ENCODE results near the gene IL36B. TPM values are rescaled to one million over a fixed set of nuclear protein-coding genes. Genes with fewer than 3 reads are reported as not detected.

Gene IL36B
- total and polyA plus RNA-seq, 2 experiments from 2014 or later = not detected

DNA sequence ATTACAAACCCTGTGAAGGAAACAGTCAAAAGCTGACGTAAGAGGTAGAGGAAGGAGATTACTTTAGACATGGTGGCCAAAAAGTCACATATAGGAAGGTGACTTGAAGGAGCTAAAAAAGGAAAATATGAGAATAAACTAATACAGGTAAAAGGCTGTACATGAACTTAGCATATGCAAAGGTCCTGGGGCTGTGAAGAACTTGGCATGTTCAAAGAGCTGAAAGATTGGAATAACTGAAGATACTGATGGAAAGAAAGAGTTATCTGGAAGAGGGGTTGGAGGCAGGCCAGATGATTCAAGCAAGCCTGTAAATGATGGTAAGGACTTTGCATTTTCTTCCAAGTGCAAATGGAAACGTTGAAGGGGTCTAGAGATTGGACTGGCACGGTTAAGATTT is 34.2 kb downstream of the IL36B start:
- no peaks in the 10 kb centered on the region for H3K79me2 ChIP-seq
- no peaks in the 10 kb centered on the region for H3K36me3 ChIP-seq (replicated peaks; ENCODE audit: insufficient read depth, low read depth)
- 76% methylated on average over 3 of the region's 3 CpGs for WGBS (ENCODE audit: low lambda C conversion rate, missing lambda C conversion rate)
- no peak for DNase-seq (ENCODE audit: low spot score)
- H3K9me2 ChIP-seq (replicated peaks; ENCODE audit: insufficient read depth) = no peaks in the 10 kb centered on the region
- no peaks in the 10 kb centered on the region for H3K4me1 ChIP-seq (ENCODE audit: insufficient read depth)
- no peak overlapping the region for H2AFZ ChIP-seq
- H3K4me2 ChIP-seq = no peak overlapping the region
- no peaks in the 10 kb centered on the region for H3K9me3 ChIP-seq (ENCODE audit: low read depth)
- no peak for TF ChIP-seq EZH2 (IDR thresholded peaks at IDR 0.05; ENCODE audit: borderline replicate concordance)
- TF ChIP-seq, protein P1, sequence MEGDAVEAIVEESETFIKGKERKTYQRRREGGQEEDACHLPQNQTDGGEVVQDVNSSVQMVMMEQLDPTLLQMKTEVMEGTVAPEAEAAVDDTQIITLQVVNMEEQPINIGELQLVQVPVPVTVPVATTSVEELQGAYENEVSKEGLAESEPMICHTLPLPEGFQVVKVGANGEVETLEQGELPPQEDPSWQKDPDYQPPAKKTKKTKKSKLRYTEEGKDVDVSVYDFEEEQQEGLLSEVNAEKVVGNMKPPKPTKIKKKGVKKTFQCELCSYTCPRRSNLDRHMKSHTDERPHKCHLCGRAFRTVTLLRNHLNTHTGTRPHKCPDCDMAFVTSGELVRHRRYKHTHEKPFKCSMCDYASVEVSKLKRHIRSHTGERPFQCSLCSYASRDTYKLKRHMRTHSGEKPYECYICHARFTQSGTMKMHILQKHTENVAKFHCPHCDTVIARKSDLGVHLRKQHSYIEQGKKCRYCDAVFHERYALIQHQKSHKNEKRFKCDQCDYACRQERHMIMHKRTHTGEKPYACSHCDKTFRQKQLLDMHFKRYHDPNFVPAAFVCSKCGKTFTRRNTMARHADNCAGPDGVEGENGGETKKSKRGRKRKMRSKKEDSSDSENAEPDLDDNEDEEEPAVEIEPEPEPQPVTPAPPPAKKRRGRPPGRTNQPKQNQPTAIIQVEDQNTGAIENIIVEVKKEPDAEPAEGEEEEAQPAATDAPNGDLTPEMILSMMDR (IDR thresholded peaks at IDR 0.05; ENCODE audit: poor library complexity) = no peak
- TF ChIP-seq EZH2phosphoT487 (IDR thresholded peaks at IDR 0.05; ENCODE audit: low read depth, severe bottlenecking, unreplicated experiment) = no peak
- H3K4me3 ChIP-seq = no peak overlapping the region
- H4K20me1 ChIP-seq (ENCODE audit: insufficient read depth, poor library complexity, severe bottlenecking) = no peaks in the 10 kb centered on the region
- no peak overlapping the region for H3K27ac ChIP-seq
- no peaks in the 10 kb centered on the region for H3K27me3 ChIP-seq

DNA sequence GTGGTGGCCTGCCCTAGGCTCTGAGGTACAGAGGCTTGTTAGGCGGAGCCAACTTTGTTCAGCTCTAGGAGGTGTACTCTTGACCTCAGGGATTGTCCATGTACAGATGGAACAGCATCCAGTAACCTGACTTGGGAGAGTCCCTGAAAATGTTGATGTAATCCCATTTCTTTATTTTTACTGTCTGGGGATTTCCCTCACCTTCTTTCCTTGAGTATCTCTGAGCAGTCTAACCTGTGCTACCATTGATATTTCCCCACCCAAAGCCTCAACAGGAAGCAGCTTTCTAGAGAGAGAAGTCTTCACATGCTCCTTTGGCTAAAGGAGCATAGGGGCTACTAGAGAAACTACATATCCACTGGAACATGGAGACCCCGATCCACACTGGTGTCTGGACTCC is 37.0 kb downstream of the IL36B start:
- Histone ChIP-seq H3K27ac (no peak overlapping the region), H3K4me1 (ENCODE audit: insufficient read depth) (no peaks in the 10 kb centered on the region), H2AFZ (no peak overlapping the region), H3K36me3 (replicated peaks; ENCODE audit: insufficient read depth, low read depth) (no peaks in the 10 kb centered on the region), H3K27me3 (peaks cover 5% of the 10 kb centered on the region), H3K9me3 (ENCODE audit: low read depth) (no peaks in the 10 kb centered on the region), H4K20me1 (ENCODE audit: insufficient read depth, poor library complexity, severe bottlenecking) (no peaks in the 10 kb centered on the region), H3K4me3 (no peak overlapping the region), H3K4me2 (no peak overlapping the region), H3K9me2 (replicated peaks; ENCODE audit: insufficient read depth) (no peaks in the 10 kb centered on the region), H3K79me2 (no peaks in the 10 kb centered on the region)
- 89% methylated on average over 2 of the region's 2 CpGs for WGBS (ENCODE audit: low lambda C conversion rate, missing lambda C conversion rate)
- DNase-seq (ENCODE audit: low spot score) = no peak
- TF ChIP-seq, protein P1 (IDR thresholded peaks at IDR 0.05; ENCODE audit: poor library complexity) = no peak
- TF ChIP-seq EZH2phosphoT487 (IDR thresholded peaks at IDR 0.05; ENCODE audit: low read depth, severe bottlenecking, unreplicated experiment) (no peak), EZH2 (IDR thresholded peaks at IDR 0.05; ENCODE audit: borderline replicate concordance) (no peak)

DNA sequence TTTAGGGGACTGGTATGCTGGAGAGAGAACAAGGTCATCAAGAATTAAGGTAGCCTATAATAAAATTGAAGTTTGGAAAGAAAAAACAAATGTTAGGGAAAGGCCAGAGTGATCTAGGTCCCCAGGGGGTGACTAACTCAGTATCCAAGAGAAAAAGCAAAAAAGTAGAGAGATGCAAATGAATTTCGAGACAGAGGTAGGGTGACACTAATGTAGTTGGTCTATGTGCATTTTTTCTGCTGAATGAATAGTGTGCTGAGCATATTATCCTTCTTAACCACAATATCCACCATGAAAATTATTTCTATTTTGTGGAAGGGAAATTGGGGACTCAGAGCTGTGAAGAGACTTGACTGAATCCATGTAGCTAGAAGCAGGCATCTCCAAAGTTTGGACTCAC is 37.6 kb downstream of the IL36B start:
- peaks cover 5% of the 10 kb centered on the region for H3K27me3 ChIP-seq
- H3K4me2 ChIP-seq = no peak overlapping the region
- H4K20me1 ChIP-seq (ENCODE audit: insufficient read depth, poor library complexity, severe bottlenecking) = no peaks in the 10 kb centered on the region
- no peak overlapping the region for H2AFZ ChIP-seq
- DNase-seq (ENCODE audit: low spot score) = no peak
- 69% methylated on average over 1 of the region's 1 CpG for WGBS (ENCODE audit: low lambda C conversion rate, missing lambda C conversion rate)
- no peaks in the 10 kb centered on the region for H3K9me2 ChIP-seq (replicated peaks; ENCODE audit: insufficient read depth)
- H3K4me3 ChIP-seq = no peak overlapping the region
- H3K79me2 ChIP-seq = no peaks in the 10 kb centered on the region
- no peaks in the 10 kb centered on the region for H3K4me1 ChIP-seq (ENCODE audit: insufficient read depth)
- no peak for TF ChIP-seq EZH2phosphoT487 (IDR thresholded peaks at IDR 0.05; ENCODE audit: low read depth, severe bottlenecking, unreplicated experiment)
- TF ChIP-seq, protein P1 (IDR thresholded peaks at IDR 0.05; ENCODE audit: poor library complexity) = no peak
- TF ChIP-seq EZH2 (IDR thresholded peaks at IDR 0.05; ENCODE audit: borderline replicate concordance) = no peak
- no peaks in the 10 kb centered on the region for H3K9me3 ChIP-seq (ENCODE audit: low read depth)
- no peaks in the 10 kb centered on the region for H3K36me3 ChIP-seq (replicated peaks; ENCODE audit: insufficient read depth, low read depth)
- H3K27ac ChIP-seq = no peak overlapping the region

DNA sequence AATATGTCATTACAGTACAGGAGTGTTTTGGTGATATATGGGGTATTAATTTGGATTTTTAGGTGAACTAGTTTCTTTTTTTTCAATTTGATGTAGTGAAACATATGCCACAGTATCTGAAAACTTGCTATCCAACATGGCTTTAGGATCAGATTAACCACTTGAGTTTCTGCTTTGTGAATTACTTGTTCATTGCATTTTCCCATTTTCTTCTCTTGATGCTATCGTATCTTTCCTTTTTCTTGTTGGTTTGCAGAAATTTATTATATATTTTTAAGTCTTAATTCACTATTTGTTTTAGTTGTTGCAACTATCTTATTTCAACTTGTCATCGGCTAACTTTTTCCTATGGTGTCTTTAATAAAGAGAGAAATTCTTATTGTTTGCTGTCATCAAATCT is 38.6 kb downstream of the IL36B start:
- Histone ChIP-seq H3K27ac (no peak overlapping the region), H3K36me3 (replicated peaks; ENCODE audit: insufficient read depth, low read depth) (no peaks in the 10 kb centered on the region), H3K9me2 (replicated peaks; ENCODE audit: insufficient read depth) (no peaks in the 10 kb centered on the region), H3K27me3 (peaks cover 5% of the 10 kb centered on the region), H4K20me1 (ENCODE audit: insufficient read depth, poor library complexity, severe bottlenecking) (no peaks in the 10 kb centered on the region), H3K4me2 (no peak overlapping the region), H3K9me3 (ENCODE audit: low read depth) (no peaks in the 10 kb centered on the region), H3K4me3 (no peak overlapping the region), H3K79me2 (no peaks in the 10 kb centered on the region), H2AFZ (no peak overlapping the region), H3K4me1 (ENCODE audit: insufficient read depth) (no peaks in the 10 kb centered on the region)
- WGBS (ENCODE audit: low lambda C conversion rate, missing lambda C conversion rate) = 95% methylated on average over 2 of the region's 2 CpGs
- TF ChIP-seq EZH2 (IDR thresholded peaks at IDR 0.05; ENCODE audit: borderline replicate concordance) (no peak), EZH2phosphoT487 (IDR thresholded peaks at IDR 0.05; ENCODE audit: low read depth, severe bottlenecking, unreplicated experiment) (no peak)
- TF ChIP-seq, protein P1 (IDR thresholded peaks at IDR 0.05; ENCODE audit: poor library complexity) = no peak
- no peak for DNase-seq (ENCODE audit: low spot score)

All from hepatocyte (in vitro differentiated cells).